HCT116 (cell line): ENCODE data around the gene LAIR1. TPM values are rescaled to one million over a fixed set of nuclear protein-coding genes. Genes with fewer than 3 reads are reported as not detected.

ENCODE experiments used
- ATAC-seq: fragments of 200-7000 bp; cut with Tn5 transposase; 2 replicates; pipeline ENCODE4 v1.9.1; 2020; ENCODE audit warnings: mild to moderate bottlenecking, moderate library complexity
- Bru-seq: library from RNA; stranded (reverse); fragments of 400-500 nt; gene quantifications from one replicate; lab custom pipeline; 2021; lab: Mats Ljungman, UMichigan
- BruChase-seq, 2 experiments: library from RNA; stranded (reverse); fragments of 400-500 nt; gene quantifications; one replicate each; lab custom pipeline; 2021; lab: Mats Ljungman, UMichigan
- BruUV-seq: library from RNA; stranded (reverse); fragments of 400-500 nt; replicated peaks from 2 replicates; lab custom pipeline; 2021; lab: Mats Ljungman, UMichigan
- CTCF ChIA-PET: fragments of 300-600 bp; sonication (Branson Sonifier 250); formaldehyde crosslinking; loops from one replicate; lab custom pipeline; 2021; ENCODE audit warnings: antibody characterized with exemption; lab: Charles Lee
- POLR2A ChIA-PET: fragments of 300-600, 350-600 bp; sonication (Branson Sonifier 250); formaldehyde crosslinking; loops from one replicate; lab custom pipeline; 2021; ENCODE audit warnings: antibody characterized with exemption; lab: Charles Lee
- RAD21 ChIA-PET, 2 experiments: fragments of 300-600 bp; sonication (Branson Sonifier 250); formaldehyde crosslinking; loops; one replicate each; lab custom pipeline; 2023; ENCODE audit warnings: low total read pairs in 2 of 2; ENCODE audit not compliant: uncharacterized antibody in 2 of 2, unreplicated experiment in 2 of 2, low non-redundant PET in 1 of 2; lab: Charles Lee
- DNase-seq: peaks from one replicate; pipeline ENCODE4 v3.0.0-alpha.2; 2010; ENCODE audit warnings: low read depth, low spot score
- H2AFZ ChIP-seq: fragments of 200-600 bp; shearing (Covaris generic), sonication (generic); 2 replicates; pipeline ENCODE4 v1.6.1; 2017; ENCODE audit warnings: low read depth, mixed run types, mixed read lengths, antibody characterized with exemption, low read length; ENCODE audit not compliant: poor library complexity, severe bottlenecking
- H3K27ac ChIP-seq: 2 replicates; pipeline ENCODE4 v1.5.1; 2012; ENCODE audit warnings: low read depth, low read length
- H3K27me3 ChIP-seq: fragments of 200-600 bp; sonication (generic); 2 replicates; pipeline ENCODE4 v1.6.1; 2016; ENCODE audit warnings: mixed run types, low read length, mixed read lengths; ENCODE audit not compliant: insufficient read depth
- H3K36me3 ChIP-seq, 2 experiments: fragments of 200-500 bp in 1 of 2; fragments of 200-600 bp in 1 of 2; sonication (Bioruptor generic) in 1 of 2; sonication (generic) in 1 of 2; 2 replicates each; pipeline versions ENCODE4 v1.5.1 to v1.6.1; 2014 to 2016; ENCODE audit warnings: low read length in 2 of 2, inconsistent platforms in 1 of 2, mixed read lengths in 1 of 2, mixed run types in 1 of 2; ENCODE audit not compliant: insufficient read depth in 2 of 2, control insufficient read depth in 1 of 2
- H3K4me1 ChIP-seq, 2 experiments: fragments of 200-600 bp in 1 of 2; sonication (generic) in 1 of 2; 2 replicates each; pipeline versions ENCODE4 v1.5.1 to v1.6.1; 2012 to 2017; ENCODE audit warnings: low read length in 2 of 2, inconsistent platforms in 1 of 2, mild to moderate bottlenecking in 1 of 2, mixed read lengths in 1 of 2, mixed run types in 1 of 2, moderate library complexity in 1 of 2; ENCODE audit not compliant: insufficient read depth in 2 of 2, control insufficient read depth in 1 of 2
- H3K4me2 ChIP-seq: fragments of 200-600 bp; sonication (generic); 2 replicates; pipeline ENCODE4 v1.6.1; 2017; ENCODE audit warnings: mixed run types, low read length, mixed read lengths
- H3K4me3 ChIP-seq, 2 experiments: fragments of 200-600 bp in 1 of 2; sonication (generic) in 1 of 2; replicated peaks in 1 of 2; 2 replicates each; pipeline ENCODE4 v1.5.1; 2011 to 2016; ENCODE audit warnings: low read length in 2 of 2, control low read depth in 1 of 2, low read depth in 1 of 2, mild to moderate bottlenecking in 1 of 2, mixed read lengths in 1 of 2, mixed run types in 1 of 2
- H3K79me2 ChIP-seq: fragments of 200-600 bp; sonication (generic); 2 replicates; pipeline ENCODE4 v1.6.1; 2017; ENCODE audit warnings: mild to moderate bottlenecking, mixed run types, low read length, moderate library complexity, mixed read lengths; ENCODE audit not compliant: insufficient read depth
- H3K9ac ChIP-seq: fragments of 200-600 bp; sonication (generic); 2 replicates; pipeline ENCODE4 v1.6.1; 2016; ENCODE audit warnings: low read length, mixed read lengths
- H3K9me2 ChIP-seq: fragments of 200-600 bp; sonication (generic), shearing (Covaris generic); 2 replicates; pipeline ENCODE4 v1.6.1; 2017; ENCODE audit warnings: mixed run types, mild to moderate bottlenecking, moderate library complexity; ENCODE audit not compliant: insufficient read depth
- H3K9me3 ChIP-seq, 2 experiments: fragments of 200-500 bp in 1 of 2; fragments of 200-600 bp in 1 of 2; sonication (Bioruptor generic) in 1 of 2; sonication (generic) in 1 of 2; 2 replicates each; pipeline ENCODE4 v1.6.1; 2014 to 2017; ENCODE audit warnings: low read length in 2 of 2, mixed read lengths in 2 of 2, inconsistent platforms in 1 of 2, low read depth in 1 of 2, mild to moderate bottlenecking in 1 of 2, mixed run types in 1 of 2, moderate library complexity in 1 of 2; ENCODE audit not compliant: control insufficient read depth in 1 of 2, insufficient read depth in 1 of 2
- H4K20me1 ChIP-seq: fragments of 200-600 bp; sonication (generic), shearing (Covaris generic); 2 replicates; pipeline ENCODE4 v1.6.1; 2017; ENCODE audit warnings: mixed run types, mild to moderate bottlenecking, moderate library complexity; ENCODE audit not compliant: insufficient read depth
- CBX3 ChIP-seq: IDR thresholded peaks from 2 replicates; pipeline ENCODE4 v1.6.1; 2012; ENCODE audit warnings: low read depth
- CEBPB ChIP-seq: IDR thresholded peaks from 2 replicates; pipeline ENCODE4 v1.6.1; 2012; ENCODE audit warnings: low read depth
- EZH2 ChIP-seq: fragments of 200-600 bp; sonication (generic); IDR thresholded peaks from 2 replicates; pipeline ENCODE4 v1.6.1; 2017; ENCODE audit warnings: antibody characterized with exemption, mixed run types
- FOSL1 ChIP-seq: IDR thresholded peaks from 2 replicates; pipeline ENCODE4 v1.6.1; 2012; ENCODE audit warnings: low read depth
- POLR2A ChIP-seq: IDR thresholded peaks from 2 replicates; pipeline ENCODE4 v1.7.0; 2011; ENCODE audit warnings: borderline replicate concordance; ENCODE audit not compliant: insufficient read depth, insufficient read length; ENCODE audit errors: extremely low read depth
- POLR2AphosphoS5 ChIP-seq: IDR thresholded peaks from 2 replicates; pipeline ENCODE4 v1.6.1; 2011; ENCODE audit warnings: mild to moderate bottlenecking, low read depth, low read length, moderate library complexity
- SP1 ChIP-seq: IDR thresholded peaks from 2 replicates; pipeline ENCODE4 v1.6.1; 2012; ENCODE audit warnings: low read depth
- SRF ChIP-seq: IDR thresholded peaks from 2 replicates; pipeline ENCODE4 v1.6.1; 2012; ENCODE audit warnings: low read depth
- ZNF274 ChIP-seq: fragments of 200-500 bp; sonication (Bioruptor generic); IDR thresholded peaks from 2 replicates; pipeline ENCODE4 v1.6.1; 2014; ENCODE audit warnings: mild to moderate bottlenecking, low read depth, low read length, inconsistent platforms
- intact Hi-C: fragments of 100-400 bp; cut with micrococcal nuclease; formaldehyde crosslinking; loops from 2 replicates; pipeline ENCODE4 v1.10.0; 2022
- long read RNA-seq: library from polyadenylated mRNA; unstranded; transcript quantifications from one replicate; pipeline ENCODE4 v2.0.0, GENCODE V29; 2021; ENCODE audit not compliant: unreplicated experiment
- polyA plus RNA-seq: library from polyadenylated mRNA; unstranded; fragments of >200 nt; gene quantifications from 2 replicates; pipeline ENCODE4 v1.2.1, GENCODE V29; 2012; ENCODE audit warnings: missing spikeins
- total RNA-seq: library from RNA; stranded (reverse); gene quantifications from one replicate; pipeline ENCODE4 v1.2.1, GENCODE V29; 2021; ENCODE audit not compliant: unreplicated experiment
- TF ChIP-seq, protein P1 (sequence below): IDR thresholded peaks from 2 replicates; pipeline ENCODE4 v1.6.1; 2012
- TF ChIP-seq, protein P2 (sequence below): IDR thresholded peaks from 2 replicates; pipeline ENCODE4 v1.6.1; 2012
- TF ChIP-seq, protein P3 (sequence below): IDR thresholded peaks from 2 replicates; pipeline ENCODE4 v1.6.1; 2012; ENCODE audit warnings: low read depth

LAIR1 gene, protein sequence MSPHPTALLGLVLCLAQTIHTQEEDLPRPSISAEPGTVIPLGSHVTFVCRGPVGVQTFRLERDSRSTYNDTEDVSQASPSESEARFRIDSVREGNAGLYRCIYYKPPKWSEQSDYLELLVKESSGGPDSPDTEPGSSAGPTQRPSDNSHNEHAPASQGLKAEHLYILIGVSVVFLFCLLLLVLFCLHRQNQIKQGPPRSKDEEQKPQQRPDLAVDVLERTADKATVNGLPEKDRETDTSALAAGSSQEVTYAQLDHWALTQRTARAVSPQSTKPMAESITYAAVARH
- total RNA-seq (0.89 TPM), Bru-seq, nascent RNA (percentile 16 among the genes with signal in this experiment), BruChase-seq, experiment 1, labeled RNA remaining after a 6-hour chase (percentile 22 among the genes with signal in this experiment), BruChase-seq, experiment 2, labeled RNA remaining after a 2-hour chase (percentile 16 among the genes with signal in this experiment)
- polyA plus RNA-seq = 0.34 and 0.39 TPM in 2 replicates
- long read RNA-seq = 0 reads

DNA sequence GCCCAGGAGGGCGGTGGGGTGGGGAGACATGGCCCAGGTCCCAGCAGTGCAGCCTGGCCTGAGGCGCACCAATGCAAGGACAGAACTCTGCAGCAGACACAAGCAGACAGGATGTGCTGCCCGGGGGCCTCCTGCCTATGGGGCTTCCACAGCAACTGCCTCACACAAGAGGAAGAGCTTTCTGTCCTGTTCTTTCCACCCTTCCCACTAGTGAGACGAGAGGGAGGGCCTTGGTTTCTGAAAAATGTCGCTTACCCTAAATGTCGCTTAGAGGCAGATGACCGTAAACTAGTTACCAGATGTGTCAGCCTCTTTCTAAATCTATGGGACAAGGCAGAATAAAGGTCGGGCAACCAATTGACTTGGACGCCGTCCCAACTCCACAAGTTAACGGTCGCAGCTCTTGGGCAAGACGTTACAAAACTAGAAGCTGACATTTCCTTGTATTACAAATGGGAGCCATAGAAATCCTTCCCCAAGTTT, at the start of gene LAIR1:
Gene LAIR1, minus strand, starts transcription at position 157 of the 483 bp plus-strand sequence. Its CDS starts 127 bp downstream, at position 30.
- Histone ChIP-seq H3K27ac (no peak within 1 kb of the TSS), H3K36me3 (no peaks in the 10 kb centered on the region), H3K9ac (no peak within 1 kb of the TSS), H3K4me3 (no peak within 1 kb of the TSS), H3K4me1 (no peaks in the 10 kb centered on the region), H3K9me2 (no peaks in the 10 kb centered on the region), H3K27me3 (peaks cover 3% of the 10 kb centered on the region; the same call in 1 of the 2 replicates), H3K9me3 (no peaks in the 10 kb centered on the region), H4K20me1 (no peaks in the 10 kb centered on the region), H3K4me2 (no peak within 1 kb of the TSS), H3K79me2 (no peaks in the 10 kb centered on the region), H2AFZ (no peak within 1 kb of the TSS)
- BruUV-seq = no TSS peak
- CTCF ChIA-PET = no interaction called here
- TF ChIP-seq, protein P1, sequence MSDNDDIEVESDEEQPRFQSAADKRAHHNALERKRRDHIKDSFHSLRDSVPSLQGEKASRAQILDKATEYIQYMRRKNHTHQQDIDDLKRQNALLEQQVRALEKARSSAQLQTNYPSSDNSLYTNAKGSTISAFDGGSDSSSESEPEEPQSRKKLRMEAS = no peak
- TF ChIP-seq POLR2AphosphoS5 (no peak), ZNF274 (no peak), FOSL1 (no peak), POLR2A (no peak), SP1 (no peak), CEBPB (no peak), SRF (no peak), EZH2 (no peak), CBX3 (no peak)
- TF ChIP-seq, protein P2, sequence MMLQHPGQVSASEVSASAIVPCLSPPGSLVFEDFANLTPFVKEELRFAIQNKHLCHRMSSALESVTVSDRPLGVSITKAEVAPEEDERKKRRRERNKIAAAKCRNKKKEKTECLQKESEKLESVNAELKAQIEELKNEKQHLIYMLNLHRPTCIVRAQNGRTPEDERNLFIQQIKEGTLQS = no peak
- TF ChIP-seq, protein P3, sequence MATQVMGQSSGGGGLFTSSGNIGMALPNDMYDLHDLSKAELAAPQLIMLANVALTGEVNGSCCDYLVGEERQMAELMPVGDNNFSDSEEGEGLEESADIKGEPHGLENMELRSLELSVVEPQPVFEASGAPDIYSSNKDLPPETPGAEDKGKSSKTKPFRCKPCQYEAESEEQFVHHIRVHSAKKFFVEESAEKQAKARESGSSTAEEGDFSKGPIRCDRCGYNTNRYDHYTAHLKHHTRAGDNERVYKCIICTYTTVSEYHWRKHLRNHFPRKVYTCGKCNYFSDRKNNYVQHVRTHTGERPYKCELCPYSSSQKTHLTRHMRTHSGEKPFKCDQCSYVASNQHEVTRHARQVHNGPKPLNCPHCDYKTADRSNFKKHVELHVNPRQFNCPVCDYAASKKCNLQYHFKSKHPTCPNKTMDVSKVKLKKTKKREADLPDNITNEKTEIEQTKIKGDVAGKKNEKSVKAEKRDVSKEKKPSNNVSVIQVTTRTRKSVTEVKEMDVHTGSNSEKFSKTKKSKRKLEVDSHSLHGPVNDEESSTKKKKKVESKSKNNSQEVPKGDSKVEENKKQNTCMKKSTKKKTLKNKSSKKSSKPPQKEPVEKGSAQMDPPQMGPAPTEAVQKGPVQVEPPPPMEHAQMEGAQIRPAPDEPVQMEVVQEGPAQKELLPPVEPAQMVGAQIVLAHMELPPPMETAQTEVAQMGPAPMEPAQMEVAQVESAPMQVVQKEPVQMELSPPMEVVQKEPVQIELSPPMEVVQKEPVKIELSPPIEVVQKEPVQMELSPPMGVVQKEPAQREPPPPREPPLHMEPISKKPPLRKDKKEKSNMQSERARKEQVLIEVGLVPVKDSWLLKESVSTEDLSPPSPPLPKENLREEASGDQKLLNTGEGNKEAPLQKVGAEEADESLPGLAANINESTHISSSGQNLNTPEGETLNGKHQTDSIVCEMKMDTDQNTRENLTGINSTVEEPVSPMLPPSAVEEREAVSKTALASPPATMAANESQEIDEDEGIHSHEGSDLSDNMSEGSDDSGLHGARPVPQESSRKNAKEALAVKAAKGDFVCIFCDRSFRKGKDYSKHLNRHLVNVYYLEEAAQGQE = no peak
- ATAC-seq = no peak
- no peak for DNase-seq
- RAD21 ChIA-PET = no interaction called here
- intact Hi-C loops = no loop called here
- POLR2A ChIA-PET = no interaction called here
